Measurements from ENCODE around the gene HES3.

The HES3 gene

DNA sequence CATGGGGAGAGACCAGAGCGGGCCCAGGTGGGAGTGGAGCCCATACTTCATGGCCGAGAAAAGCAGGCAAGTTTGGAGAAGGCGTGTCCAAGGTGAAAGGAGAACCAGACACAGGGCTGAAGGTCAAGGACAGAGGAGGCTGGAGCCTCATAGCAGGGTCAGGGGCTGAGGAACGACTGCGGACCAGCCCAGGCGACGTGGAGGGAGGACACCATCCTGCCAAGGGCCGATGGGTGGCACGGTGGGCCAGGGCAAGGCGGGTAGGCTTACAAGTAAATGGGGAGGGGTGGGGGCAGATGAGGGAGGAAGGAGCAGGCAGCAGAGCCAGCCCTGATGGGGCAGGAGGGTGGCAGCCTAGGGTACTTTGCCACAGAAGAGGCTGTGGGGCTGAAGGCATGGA is 35.1 kb downstream of the HES3 start:
- H3K4me3 ChIP-seq (ENCODE audit: low read depth in 1 of 2, low read length in 2 of 2), result no peak overlapping the region
- H3K4me1 ChIP-seq (ENCODE audit: control insufficient read depth in 1 of 2, insufficient read depth in 2 of 2, low read length in 2 of 2), result peaks cover 25 to 26% of the 10 kb centered on the region in 2 donors
- no peak overlapping the region for H3K9ac ChIP-seq (ENCODE audit: low read depth in 1 of 2, low read length in 2 of 2)
- H3K36me3 ChIP-seq (ENCODE audit: control insufficient read depth in 1 of 2, insufficient read depth in 2 of 2, low read length in 2 of 2), result peaks cover 4 to 10% of the 10 kb centered on the region in 2 donors
- no peaks in the 10 kb centered on the region for H3K27me3 ChIP-seq (ENCODE audit: control insufficient read depth in 1 of 2, insufficient read depth in 2 of 2, low read length in 2 of 2)
- no peak overlapping the region for H3K27ac ChIP-seq (ENCODE audit: low read depth, low read length)
- no peaks in the 10 kb centered on the region for H3K9me3 ChIP-seq (ENCODE audit: control insufficient read depth in 1 of 2, low read length in 2 of 2)

DNA sequence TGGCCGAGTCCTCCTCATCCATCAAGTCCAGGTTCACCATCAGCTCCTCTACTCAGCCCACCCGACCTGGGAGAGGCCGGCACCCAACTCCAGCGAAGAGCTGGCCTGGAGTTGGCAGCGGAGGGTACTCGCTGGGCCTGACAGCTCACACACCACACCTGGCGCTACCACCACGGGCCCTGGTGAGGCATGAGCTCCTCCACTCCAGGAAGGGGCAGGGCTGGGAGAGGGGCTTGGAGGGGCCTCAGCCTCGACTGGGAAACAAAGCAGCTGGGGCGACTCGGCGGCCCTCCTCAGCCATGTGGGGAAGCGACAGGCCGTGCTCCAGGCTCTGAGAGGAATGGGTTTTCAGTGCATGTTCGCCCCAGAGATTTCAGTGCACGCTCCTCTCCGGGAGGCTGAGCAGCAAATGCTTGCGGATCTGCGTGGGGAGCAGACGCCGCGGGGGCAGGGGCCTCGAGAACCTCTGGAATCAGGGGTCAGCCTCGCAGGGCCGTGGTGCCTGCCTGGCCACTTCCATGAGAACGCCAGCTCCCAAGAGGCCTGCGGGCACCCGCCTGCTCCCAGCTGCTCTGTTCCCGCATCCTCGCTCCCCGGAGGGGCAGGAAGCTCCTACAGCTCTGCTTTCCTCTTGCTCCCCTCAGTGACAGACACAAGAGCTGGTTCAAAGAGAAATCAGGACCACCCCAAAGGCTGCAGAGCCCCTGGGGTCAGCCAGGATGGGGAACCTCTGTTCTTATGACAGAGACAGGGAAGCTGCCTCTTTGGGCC is 35.8 kb downstream of the HES3 start:
- Histone ChIP-seq H3K9ac (ENCODE audit: low read depth in 1 of 2, low read length in 2 of 2) (no peak overlapping the region), H3K4me1 (ENCODE audit: control insufficient read depth in 1 of 2, insufficient read depth in 2 of 2, low read length in 2 of 2) (peaks cover 25% of the 10 kb centered on the region in 2 donors), H3K4me3 (ENCODE audit: low read depth in 1 of 2, low read length in 2 of 2) (no peak overlapping the region), H3K27me3 (ENCODE audit: control insufficient read depth in 1 of 2, insufficient read depth in 2 of 2, low read length in 2 of 2) (no peaks in the 10 kb centered on the region), H3K9me3 (ENCODE audit: control insufficient read depth in 1 of 2, low read length in 2 of 2) (no peaks in the 10 kb centered on the region), H3K27ac (ENCODE audit: low read depth, low read length) (no peak overlapping the region), H3K36me3 (ENCODE audit: control insufficient read depth in 1 of 2, insufficient read depth in 2 of 2, low read length in 2 of 2) (peaks cover 0 to 8% of the 10 kb centered on the region in 2 donors)

- H3K4me3 ChIP-seq (ENCODE audit: low read depth in 1 of 2, low read length in 2 of 2), result no peak overlapping the region
- peaks cover 25% of the 10 kb centered on the region in 2 donors for H3K4me1 ChIP-seq (ENCODE audit: control insufficient read depth in 1 of 2, insufficient read depth in 2 of 2, low read length in 2 of 2)
- H3K27ac ChIP-seq (ENCODE audit: low read depth, low read length), result no peak overlapping the region
These were observed 36.9 kb downstream of the HES3 start for GRCh38 chr1:6280761-6281451.

GRCh38 chr1:6281511-6282402 is 37.8 kb downstream of the HES3 start:
- Histone ChIP-seq H3K4me1 (ENCODE audit: control insufficient read depth in 1 of 2, insufficient read depth in 2 of 2, low read length in 2 of 2) (peaks cover 25% of the 10 kb centered on the region in 2 donors), H3K27me3 (ENCODE audit: control insufficient read depth in 1 of 2, insufficient read depth in 2 of 2, low read length in 2 of 2) (no peaks in the 10 kb centered on the region), H3K4me3 (ENCODE audit: low read depth in 1 of 2, low read length in 2 of 2) (peak overlapping the region; percentile 37 to 63), H3K27ac (ENCODE audit: low read depth, low read length) (peak overlapping the region; percentile 76), H3K9me3 (ENCODE audit: control insufficient read depth in 1 of 2, low read length in 2 of 2) (no peaks in the 10 kb centered on the region), H3K9ac (ENCODE audit: low read depth in 1 of 2, low read length in 2 of 2) (peak overlapping the region; percentile 54 to 68), H3K36me3 (ENCODE audit: control insufficient read depth in 1 of 2, insufficient read depth in 2 of 2, low read length in 2 of 2) (peaks cover 0 to 8% of the 10 kb centered on the region in 2 donors)

More at GRCh38 chr1:6280761-6281451, 36.9 kb downstream of the HES3 start:
- Histone ChIP-seq H3K9ac (ENCODE audit: low read depth in 1 of 2, low read length in 2 of 2) (peak overlapping the region; percentile 32 to 57), H3K36me3 (ENCODE audit: control insufficient read depth in 1 of 2, insufficient read depth in 2 of 2, low read length in 2 of 2) (peaks cover 0 to 8% of the 10 kb centered on the region in 2 donors), H3K9me3 (ENCODE audit: control insufficient read depth in 1 of 2, low read length in 2 of 2) (no peaks in the 10 kb centered on the region), H3K27me3 (ENCODE audit: control insufficient read depth in 1 of 2, insufficient read depth in 2 of 2, low read length in 2 of 2) (no peaks in the 10 kb centered on the region)

DNA sequence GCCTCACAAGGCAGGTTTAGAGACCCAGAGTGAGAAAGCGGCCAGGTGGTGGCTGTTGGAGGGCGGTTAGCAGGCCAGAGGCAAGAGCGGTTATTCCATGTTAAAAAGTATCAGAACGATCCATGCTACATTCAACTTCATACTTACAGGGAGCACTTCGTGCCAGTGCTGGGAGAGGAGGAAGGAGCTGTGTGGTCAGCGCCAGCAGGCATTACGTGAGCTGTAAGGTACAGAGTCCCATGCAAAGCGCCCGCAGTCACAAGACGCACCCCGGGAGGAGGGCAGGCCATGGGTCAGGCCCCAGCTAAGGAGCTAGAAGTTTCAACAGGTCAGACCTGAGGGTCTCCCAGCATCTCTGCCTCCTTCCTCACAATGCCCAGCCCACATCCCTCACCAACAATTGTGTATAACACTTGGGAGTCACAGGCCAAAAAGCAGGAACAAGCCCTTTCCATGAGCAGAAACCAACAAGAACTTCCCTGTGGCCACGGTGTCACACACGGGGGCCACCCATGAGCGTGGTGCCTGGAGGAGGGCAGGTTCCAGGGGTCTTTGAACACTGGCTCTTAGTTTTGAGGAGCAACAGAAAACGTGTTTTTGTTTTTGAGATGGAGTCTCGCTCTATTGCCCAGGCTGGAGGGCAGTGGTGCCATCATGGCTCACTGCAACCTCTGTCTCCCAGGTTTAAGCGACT is 38.7 kb downstream of the HES3 start:
- Histone ChIP-seq H3K9me3 (ENCODE audit: control insufficient read depth in 1 of 2, low read length in 2 of 2) (no peaks in the 10 kb centered on the region), H3K27ac (ENCODE audit: low read depth, low read length) (peak overlapping the region; percentile 76), H3K27me3 (ENCODE audit: control insufficient read depth in 1 of 2, insufficient read depth in 2 of 2, low read length in 2 of 2) (no peaks in the 10 kb centered on the region)

GRCh38 chr1:6285336-6285735 is 41.4 kb downstream of the HES3 start:
- Histone ChIP-seq H3K27me3 (ENCODE audit: control insufficient read depth in 1 of 2, insufficient read depth in 2 of 2, low read length in 2 of 2) (no peaks in the 10 kb centered on the region), H3K27ac (ENCODE audit: low read depth, low read length) (no peak overlapping the region), H3K4me3 (ENCODE audit: low read depth in 1 of 2, low read length in 2 of 2) (no peak overlapping the region), H3K36me3 (ENCODE audit: control insufficient read depth in 1 of 2, insufficient read depth in 2 of 2, low read length in 2 of 2) (peaks cover under 1 to 12% of the 10 kb centered on the region in 2 donors), H3K9ac (ENCODE audit: low read depth in 1 of 2, low read length in 2 of 2) (no peak overlapping the region), H3K9me3 (ENCODE audit: control insufficient read depth in 1 of 2, low read length in 2 of 2) (no peaks in the 10 kb centered on the region), H3K4me1 (ENCODE audit: control insufficient read depth in 1 of 2, insufficient read depth in 2 of 2, low read length in 2 of 2) (peaks cover 22 to 25% of the 10 kb centered on the region in 2 donors)

More for the DNA sequence above, 38.7 kb downstream of the HES3 start:
- peaks cover 25% of the 10 kb centered on the region in 2 donors for H3K4me1 ChIP-seq (ENCODE audit: control insufficient read depth in 1 of 2, insufficient read depth in 2 of 2, low read length in 2 of 2)
- H3K4me3 ChIP-seq (ENCODE audit: low read depth in 1 of 2, low read length in 2 of 2), result no peak overlapping the region
- peaks cover 0 to 8% of the 10 kb centered on the region in 2 donors for H3K36me3 ChIP-seq (ENCODE audit: control insufficient read depth in 1 of 2, insufficient read depth in 2 of 2, low read length in 2 of 2)
- H3K9ac ChIP-seq (ENCODE audit: low read depth in 1 of 2, low read length in 2 of 2), result peak overlapping the region; percentile 54 to 68

DNA sequence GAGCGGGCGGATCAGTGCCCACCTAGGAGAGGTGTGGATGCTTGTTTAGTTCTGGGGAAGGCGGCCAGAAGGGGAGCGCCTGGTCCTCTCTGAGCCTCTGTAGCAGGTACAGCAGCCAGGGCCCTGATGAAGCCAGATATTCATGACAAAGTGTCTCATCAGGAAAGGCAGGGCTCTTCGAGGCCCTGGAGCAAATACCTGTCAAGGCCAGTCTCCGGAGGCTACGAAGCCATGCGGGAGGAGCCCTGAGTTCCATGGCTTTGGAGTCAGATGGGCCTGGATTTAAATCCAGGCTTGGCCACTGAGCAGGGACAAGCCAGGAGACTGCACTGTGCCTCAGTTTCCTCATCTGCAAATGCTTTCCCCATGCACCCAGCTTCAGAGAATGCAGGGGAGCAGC is 42.3 kb downstream of the HES3 start:
- Histone ChIP-seq H3K36me3 (ENCODE audit: control insufficient read depth in 1 of 2, insufficient read depth in 2 of 2, low read length in 2 of 2) (peaks cover 4 to 16% of the 10 kb centered on the region in 2 donors), H3K4me3 (ENCODE audit: low read depth in 1 of 2, low read length in 2 of 2) (no peak overlapping the region), H3K4me1 (ENCODE audit: control insufficient read depth in 1 of 2, insufficient read depth in 2 of 2, low read length in 2 of 2) (peaks cover 17 to 21% of the 10 kb centered on the region in 2 donors), H3K27ac (ENCODE audit: low read depth, low read length) (no peak overlapping the region), H3K27me3 (ENCODE audit: control insufficient read depth in 1 of 2, insufficient read depth in 2 of 2, low read length in 2 of 2) (no peaks in the 10 kb centered on the region), H3K9me3 (ENCODE audit: control insufficient read depth in 1 of 2, low read length in 2 of 2) (no peaks in the 10 kb centered on the region), H3K9ac (ENCODE audit: low read depth in 1 of 2, low read length in 2 of 2) (no peak overlapping the region)

DNA sequence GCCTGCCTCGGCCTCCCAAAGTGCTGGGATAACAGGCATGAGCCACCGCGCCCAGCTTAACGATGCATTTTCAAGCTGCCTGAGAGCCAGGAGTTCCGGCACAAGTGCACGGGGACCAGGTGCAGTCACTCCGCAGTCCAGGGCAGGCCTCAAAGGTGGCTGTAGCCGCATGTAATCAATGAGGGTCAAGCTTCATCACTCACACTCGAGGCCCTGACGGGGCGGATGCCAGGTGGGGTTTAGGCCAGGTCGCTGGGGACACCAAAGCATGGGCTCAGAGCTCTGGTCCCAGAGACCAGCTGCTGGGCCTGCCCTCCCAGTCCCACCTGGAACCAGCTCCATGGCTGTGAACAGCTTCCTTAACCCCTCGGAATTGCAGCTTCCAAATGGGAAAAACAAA is 43.0 kb downstream of the HES3 start:
- H3K9me3 ChIP-seq (ENCODE audit: control insufficient read depth in 1 of 2, low read length in 2 of 2), result no peaks in the 10 kb centered on the region
- peaks cover 4 to 24% of the 10 kb centered on the region in 2 donors for H3K36me3 ChIP-seq (ENCODE audit: control insufficient read depth in 1 of 2, insufficient read depth in 2 of 2, low read length in 2 of 2)
- no peak overlapping the region for H3K4me3 ChIP-seq (ENCODE audit: low read depth in 1 of 2, low read length in 2 of 2)
- H3K9ac ChIP-seq (ENCODE audit: low read depth in 1 of 2, low read length in 2 of 2), result no peak overlapping the region
- H3K27ac ChIP-seq (ENCODE audit: low read depth, low read length), result no peak overlapping the region
- H3K27me3 ChIP-seq (ENCODE audit: control insufficient read depth in 1 of 2, insufficient read depth in 2 of 2, low read length in 2 of 2), result no peaks in the 10 kb centered on the region
- H3K4me1 ChIP-seq (ENCODE audit: control insufficient read depth in 1 of 2, insufficient read depth in 2 of 2, low read length in 2 of 2), result peaks cover 10 to 13% of the 10 kb centered on the region in 2 donors

GRCh38 chr1:6287431-6287886 is 43.5 kb downstream of the HES3 start:
- Histone ChIP-seq H3K27me3 (ENCODE audit: control insufficient read depth in 1 of 2, insufficient read depth in 2 of 2, low read length in 2 of 2) (no peaks in the 10 kb centered on the region), H3K9ac (ENCODE audit: low read depth in 1 of 2, low read length in 2 of 2) (no peak overlapping the region), H3K27ac (ENCODE audit: low read depth, low read length) (no peak overlapping the region), H3K4me3 (ENCODE audit: low read depth in 1 of 2, low read length in 2 of 2) (no peak overlapping the region), H3K4me1 (ENCODE audit: control insufficient read depth in 1 of 2, insufficient read depth in 2 of 2, low read length in 2 of 2) (peaks cover 6 to 9% of the 10 kb centered on the region in 2 donors), H3K9me3 (ENCODE audit: control insufficient read depth in 1 of 2, low read length in 2 of 2) (no peaks in the 10 kb centered on the region), H3K36me3 (ENCODE audit: control insufficient read depth in 1 of 2, insufficient read depth in 2 of 2, low read length in 2 of 2) (peaks cover 4 to 24% of the 10 kb centered on the region in 2 donors)

Measured in duodenal mucosa (tissue), 2 donors.